Stimulated activated memory B cell treated with anti-CD40 and anti-IgM and Interleukin-4, amounts not matched to agents 10 μg/mL and 1 μg/mL and 100 μg/mL, for 72 hours (primary cell): ENCODE measurements around the gene SLC4A9.
A peak's percentile ranks its signal among the peaks of the same experiment; 100 is the strongest.
"Not testable (repeated sequence)": the region's sequence is repeated elsewhere in the genome, so short reads cannot be mapped to it uniquely, and the experiment has no call there.

Experiments
- ATAC-seq: fragments of 150-1000 bp; cut with Tn5 transposase; 2 replicates; pipeline ENCODE4 v1.10.0; 2021
- H3K27ac Mint-ChIP-seq: one replicate; pipeline ENCODE4 v1.8.0; 2022; ENCODE audit warnings: mild to moderate bottlenecking, mixed read lengths
- H3K27me3 Mint-ChIP-seq: one replicate; pipeline ENCODE4 v1.8.0; 2022; ENCODE audit warnings: mixed read lengths
- H3K36me3 Mint-ChIP-seq: one replicate; pipeline ENCODE4 v1.8.0; 2022; ENCODE audit warnings: mixed read lengths
- H3K4me1 Mint-ChIP-seq: one replicate; pipeline ENCODE4 v1.8.0; 2022; ENCODE audit warnings: mixed read lengths
- H3K4me3 Mint-ChIP-seq: one replicate; pipeline ENCODE4 v1.8.0; 2022; ENCODE audit warnings: mild to moderate bottlenecking, moderate library complexity, mixed read lengths
- H3K9me3 Mint-ChIP-seq: one replicate; pipeline ENCODE4 v1.8.0; 2022; ENCODE audit warnings: mixed read lengths

SLC4A9 gene

GRCh38 chr5:140420665-140421361 is 60.8 kb downstream of the SLC4A9 start:
- Mint-ChIP-seq H3K27me3 (no peaks in the 10 kb centered on the region), H3K4me3 (no peak overlapping the region), H3K4me1 (peaks cover 50% of the 10 kb centered on the region), H3K36me3 (peaks cover 35% of the 10 kb centered on the region), H3K27ac (peak overlapping the region; percentile 44), H3K9me3 (no peaks in the 10 kb centered on the region)
- ATAC-seq, result no peak

- not testable (repeated sequence) for H3K4me3 Mint-ChIP-seq, ATAC-seq, H3K27me3 Mint-ChIP-seq, H3K27ac Mint-ChIP-seq, H3K9me3 Mint-ChIP-seq
- Mint-ChIP-seq H3K4me1 (peaks cover 54% of the 10 kb centered on the region), H3K36me3 (peaks cover 30% of the 10 kb centered on the region)
These were observed 61.4 kb downstream of the SLC4A9 start for GRCh38 chr5:140421375-140421774.

GRCh38 chr5:140423609-140424008 is 63.6 kb downstream of the SLC4A9 start:
- Mint-ChIP-seq H3K9me3 (no peaks in the 10 kb centered on the region), H3K4me3 (no peak overlapping the region), H3K27ac (no peak overlapping the region), H3K4me1 (peaks cover 48% of the 10 kb centered on the region), H3K27me3 (no peaks in the 10 kb centered on the region), H3K36me3 (peaks cover 25% of the 10 kb centered on the region)
- no peak for ATAC-seq

GRCh38 chr5:140424135-140424534 is 64.1 kb downstream of the SLC4A9 start:
- no peak overlapping the region for H3K4me3 Mint-ChIP-seq

More at GRCh38 chr5:140424135-140424534, 64.1 kb downstream of the SLC4A9 start:
- Mint-ChIP-seq H3K27ac (no peak overlapping the region), H3K4me1 (peaks cover 42% of the 10 kb centered on the region), H3K9me3 (no peaks in the 10 kb centered on the region), H3K27me3 (no peaks in the 10 kb centered on the region), H3K36me3 (peaks cover 19% of the 10 kb centered on the region)
- ATAC-seq, result no peak
